Lower leg skin (tissue), 4 donors: ENCODE data around the gene CEACAM21. TPM values are rescaled to one million over a fixed set of nuclear protein-coding genes. Genes with fewer than 3 reads are reported as not detected.

Experiments used
- DNase-seq, 2 donors: peaks; one replicate each; pipeline ENCODE4 v3.0.0-alpha.2; 2019; ENCODE audit warnings: low spot score in 2 of 2
- H3K4me3 ChIP-seq: fragments of 200-600 bp; sonication (generic); 2 replicates; pipeline ENCODE4 v1.5.1; 2017; ENCODE audit warnings: mild to moderate bottlenecking, low read depth; ENCODE audit not compliant: poor library complexity, severe bottlenecking
- CTCF ChIP-seq, 3 donors: fragments of 450-650 bp; IDR thresholded peaks; one replicate each; pipeline ENCODE4 v1.5.1; 2016; ENCODE audit warnings: antibody characterized with exemption in 3 of 3, mild to moderate bottlenecking in 3 of 3, moderate library complexity in 2 of 3
- POLR2A ChIP-seq, 2 donors: fragments of 450-650 bp; IDR thresholded peaks; one replicate each; pipeline ENCODE4 v1.6.1; 2016 to 2017; ENCODE audit warnings: antibody characterized with exemption in 2 of 2, mild to moderate bottlenecking in 1 of 2, moderate library complexity in 1 of 2
- WGBS, 2 donors: methylation state at CpG; one replicate each; pipeline ENCODE4 v1.1.5; 2018; 5-methylcytosine and 5-hydroxymethylcytosine counted together
- intact Hi-C: fragments of 100-400 bp; cut with DNase I; formaldehyde crosslinking; loops from one replicate; pipeline ENCODE4 v1.15.0; 2023; ENCODE audit warnings: low total_unique reads
- total RNA-seq, 4 donors: library from RNA; depleted of rRNA; stranded (reverse); fragments of >200 nt; gene quantifications; one replicate each; pipeline ENCODE4 v1.1.0, GENCODE V29; 2016

The CEACAM21 gene
- total RNA-seq, 4 donors from 2014 or later: 0.75 TPM; not detected in 3

GRCh38 chr19:41551212-41551610, 24.8 kb upstream of the CEACAM21 start:
- intact Hi-C loops: no loop called here
- TF ChIP-seq POLR2A (IDR thresholded peaks at IDR 0.05) (no peak), CTCF (IDR thresholded peaks at IDR 0.05) (no peak)
- H3K4me3 ChIP-seq: no peak overlapping the region
- no peak for DNase-seq
- WGBS, 2 donors: 70 to 92% methylated on average over 9 of the region's 9 CpGs

GRCh38 chr19:41551711-41552110, 24.3 kb upstream of the CEACAM21 start:
- 43 to 53% methylated on average over 6 of the region's 6 CpGs for WGBS, 2 donors
- DNase-seq: no peak
- no peak for TF ChIP-seq CTCF (IDR thresholded peaks at IDR 0.05)
- TF ChIP-seq POLR2A (IDR thresholded peaks at IDR 0.05): no peak
- intact Hi-C loops: no loop called here
- H3K4me3 ChIP-seq: no peak overlapping the region

- intact Hi-C loops: no loop called here
- DNase-seq: no peak
- TF ChIP-seq POLR2A (IDR thresholded peaks at IDR 0.05) (no peak), CTCF (IDR thresholded peaks at IDR 0.05) (no peak)
- no peak overlapping the region for H3K4me3 ChIP-seq
- 58 to 81% methylated on average over 6 of the region's 6 CpGs for WGBS, 2 donors
Observed at GRCh38 chr19:41552558-41552957, 23.4 kb upstream of the CEACAM21 start.

- no peak overlapping the region for H3K4me3 ChIP-seq
- WGBS, 2 donors: 89 to 92% methylated on average over 4 of the region's 4 CpGs
- intact Hi-C loops: no loop called here
- TF ChIP-seq POLR2A (IDR thresholded peaks at IDR 0.05): no peak
- no peak for DNase-seq
Observed at GRCh38 chr19:41553804-41554203, 22.2 kb upstream of the CEACAM21 start.

- TF ChIP-seq POLR2A (IDR thresholded peaks at IDR 0.05): no peak
- TF ChIP-seq CTCF (IDR thresholded peaks at IDR 0.05): no peak
- DNase-seq: no peak
- no peak overlapping the region for H3K4me3 ChIP-seq
- intact Hi-C loops: no loop called here
Observed at GRCh38 chr19:41554907-41555306, 21.1 kb upstream of the CEACAM21 start.

GRCh38 chr19:41555748-41556147, 20.2 kb upstream of the CEACAM21 start:
- DNase-seq: no peak
- no peak overlapping the region for H3K4me3 ChIP-seq
- 32 to 35% methylated on average over 3 of the region's 3 CpGs for WGBS, 2 donors
- intact Hi-C loops: no loop called here
- TF ChIP-seq POLR2A (IDR thresholded peaks at IDR 0.05): no peak
- no peak for TF ChIP-seq CTCF (IDR thresholded peaks at IDR 0.05)
